ENCODE results near the gene UBR3. TPM values are rescaled to one million over a fixed set of nuclear protein-coding genes. Genes with fewer than 3 reads are reported as not detected.

Gene UBR3
- total and polyA plus RNA-seq, 2 of the 4 experiments (the other 2 are of a cell fraction): 10.0 to 33.9 TPM

DNA sequence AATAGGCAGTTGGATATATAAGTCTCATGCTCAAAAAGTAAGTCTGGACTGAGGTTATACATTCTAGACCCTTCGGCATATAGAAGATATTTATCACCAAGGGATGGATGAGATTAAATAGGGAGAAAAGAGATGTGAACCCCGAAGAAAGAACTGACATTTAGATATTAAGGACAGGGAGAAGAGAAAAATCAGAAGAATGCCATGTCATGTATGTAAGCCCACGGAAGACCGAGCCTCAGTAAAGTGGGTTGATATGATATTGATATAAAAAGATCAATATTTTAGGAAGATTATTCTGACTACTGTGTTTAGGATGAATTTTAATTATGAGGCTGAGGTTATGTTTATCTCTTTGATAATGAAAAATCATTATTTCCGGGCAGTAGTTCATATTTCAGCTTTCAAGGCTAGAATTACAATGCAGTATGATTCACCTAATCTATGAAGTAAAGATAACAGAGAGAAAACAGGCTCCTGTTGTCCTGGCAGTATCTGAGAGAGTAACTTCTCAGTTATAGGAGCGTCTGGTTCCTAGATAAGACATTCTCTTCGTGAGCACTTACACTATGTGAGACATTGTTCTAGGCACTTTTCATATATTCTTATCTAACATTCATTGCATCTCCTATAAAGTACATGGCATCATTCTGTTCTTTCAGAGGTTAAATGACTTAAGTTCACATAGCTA is 83.0 kb downstream of the UBR3 start:
- Histone ChIP-seq H4K20me1 (ENCODE audit: insufficient read depth, low read length) (no peaks in the 10 kb centered on the region), H3K23ac (ENCODE audit: low read depth, low read length) (no peak overlapping the region), H3K79me1 (ENCODE audit: low read depth in 1 of 2, low read length in 2 of 2) (peaks cover 0 to 4% of the 10 kb centered on the region in 2 experiments; a peak in 2 of 4 replicates), H3K4me1 (ENCODE audit: control insufficient read depth, insufficient read depth, low read length) (no peaks in the 10 kb centered on the region), H3K4ac (ENCODE audit: low read depth, low read length) (no peak overlapping the region), H3K14ac (replicated peaks; ENCODE audit: low read depth, low read length) (no peak overlapping the region), H3K56ac (ENCODE audit: extremely low read depth, insufficient read depth, low read length) (no peak overlapping the region), H2BK20ac (ENCODE audit: low read depth, low read length) (no peak overlapping the region), H3K9me3 (ENCODE audit: control insufficient read depth, insufficient read depth, low read length) (no peaks in the 10 kb centered on the region), H4K91ac (ENCODE audit: insufficient read depth, low read depth, low read length) (no peak overlapping the region), H4K8ac (ENCODE audit: low read depth in 2 of 2, low read length in 2 of 2) (no peak overlapping the region), H4K5ac (ENCODE audit: low read depth, low read length) (no peak overlapping the region), H3K18ac (ENCODE audit: low read depth, low read length) (no peak overlapping the region), H2AK5ac (ENCODE audit: low read depth, low read length) (no peak overlapping the region), H3K4me2 (ENCODE audit: low read depth, low read length) (no peak overlapping the region), H3K4me3 (ENCODE audit: insufficient read depth, low read depth, low read length) (no peak overlapping the region), H2AFZ (replicated peaks; ENCODE audit: low read length, poor library complexity) (no peak overlapping the region), H2BK120ac (ENCODE audit: low read depth, low read length) (no peak overlapping the region), H2AK9ac (replicated peaks; ENCODE audit: low read depth, low read length, poor library complexity) (no peak overlapping the region), H2BK5ac (ENCODE audit: low read depth, low read length, poor library complexity, severe bottlenecking) (no peak overlapping the region), H3K27ac (ENCODE audit: insufficient read depth, low read length) (no peak overlapping the region), H3K9me1 (ENCODE audit: insufficient read depth, low read length) (no peaks in the 10 kb centered on the region), H2BK15ac (ENCODE audit: low read depth, low read length) (no peak overlapping the region), H3K9ac (ENCODE audit: low read depth, low read length) (no peak overlapping the region), H3K36me3 (ENCODE audit: control insufficient read depth, insufficient read depth, low read length) (peaks cover 4% of the 10 kb centered on the region; the same call in 1 of the 2 replicates), H3K27me3 (ENCODE audit: control insufficient read depth, insufficient read depth, low read length) (no peaks in the 10 kb centered on the region)
- intact Hi-C loops (cut with micrococcal nuclease): no loop called here
- ChIA-PET CTCF (no interaction called here), POLR2A (ENCODE audit: unreplicated experiment) (no interaction called here)
- WGBS, 2 experiments (ENCODE audit: extremely low coverage in 2 of 2, insufficient read length in 1 of 2): 92% methylated on average over 2 of the region's 7 CpGs; no CpG with 5 or more reads in 1 of the 2 experiments
- peak; percentile 42; the same call in 1 of the 2 replicates for ATAC-seq (ENCODE audit: low read depth)
- no TSS peak for BruUV-seq (replicated peaks)
- peak; percentile 41 for DNase-seq
- in situ Hi-C loops (cut with MboI; ENCODE audit: low sequenced_read_pairs): no loop called here
- dilution Hi-C loops (cut with HindIII; ENCODE audit: low sequenced_read_pairs, unreplicated experiment): no loop called here
- no peak for TF ChIP-seq RAD21 (IDR thresholded peaks at IDR 0.05; ENCODE audit: low read length)
- no peak for TF ChIP-seq SMC3 (IDR thresholded peaks at IDR 0.05; ENCODE audit: low read depth, low read length)
- TF ChIP-seq CTCF (conservative IDR thresholded peaks at IDR 0.05; ENCODE audit: low read depth, low read length): no peak
- TF ChIP-seq RCOR1 (IDR thresholded peaks at IDR 0.05; ENCODE audit: insufficient replicate concordance, low read length): no peak
- no peak for TF ChIP-seq USF2 (IDR thresholded peaks at IDR 0.05; ENCODE audit: low read depth, low read length)
